ENCODE results near the gene ITGAD. TPM values are rescaled to one million over a fixed set of nuclear protein-coding genes. Genes with fewer than 3 reads are reported as not detected.

The ITGAD gene
- total RNA-seq, 1 experiment from 2014 or later, result not detected

GRCh38 chr16:31472709-31473203, 79.6 kb downstream of the ITGAD start (continued):
- 0 out of 2 replicates have a peak, but pooled peaks have one; percentile 29 for TF ChIP-seq ZNF532 (CRISPR knock-in tag; IDR thresholded peaks at IDR 0.05; ENCODE audit: borderline replicate concordance)
- no peak for TF ChIP-seq ZBTB21 (CRISPR knock-in tag; IDR thresholded peaks at IDR 0.05; ENCODE audit: borderline replicate concordance)
- TF ChIP-seq USF2 (CRISPR knock-in tag; IDR thresholded peaks at IDR 0.05), result no peak
- TF ChIP-seq NFYB (CRISPR knock-in tag; conservative IDR thresholded peaks at IDR 0.05; ENCODE audit: low read depth), result peak; percentile 69
- no peak for TF ChIP-seq ZNF232 (CRISPR knock-in tag; IDR thresholded peaks at IDR 0.05)
- no peak for TF ChIP-seq FOXJ3 (CRISPR knock-in tag; IDR thresholded peaks at IDR 0.05; ENCODE audit: borderline replicate concordance)
- TF ChIP-seq MAX (CRISPR knock-in tag; IDR thresholded peaks at IDR 0.05), result 0 out of 2 replicates have a peak, but pooled peaks have one; percentile 37
- no peak for TF ChIP-seq ZNF121 (CRISPR knock-in tag; IDR thresholded peaks at IDR 0.05)

GRCh38 chr16:31473264-31473984, 80.3 kb downstream of the ITGAD start:
- CTCF ChIA-PET, result interaction anchor here (0.6 to 13.1 kb wide), 14 partner anchors 9 to 476 kb away, joined by 3 to 221 read pairs (median 4); partner anchors contain the start of genes ARMC5, SLC5A2, ZNF267 and ZNF843
- 0 out of 2 replicates have a peak, but pooled peaks cover 5% of the 10 kb centered on the region for H3K9me3 Mint-ChIP-seq
- H3K36me3 Mint-ChIP-seq, result no peaks in the 10 kb centered on the region
- POLR2A ChIA-PET, result no interaction called here
- ATAC-seq (no peak), DNase-seq (ENCODE audit: low spot score) (no peak)
- TF ChIP-seq GTF2I (CRISPR knock-in tag; conservative IDR thresholded peaks at IDR 0.05) (no peak), CTCF (IDR thresholded peaks at IDR 0.05) (no peak), TEAD4 (CRISPR knock-in tag; IDR thresholded peaks at IDR 0.05) (no peak), IRF1 (CRISPR knock-in tag; IDR thresholded peaks at IDR 0.05) (no peak), E2F4 (CRISPR knock-in tag; IDR thresholded peaks at IDR 0.05; ENCODE audit: borderline replicate concordance, low read depth) (no peak), NR2C2 (CRISPR knock-in tag; IDR thresholded peaks at IDR 0.05) (no peak), IRF2 (CRISPR knock-in tag; IDR thresholded peaks at IDR 0.05; ENCODE audit: borderline replicate concordance, low read depth) (no peak), EMX1 (CRISPR knock-in tag; IDR thresholded peaks at IDR 0.05) (no peak), ZMAT4 (CRISPR knock-in tag; IDR thresholded peaks at IDR 0.05) (no peak), TEAD1 (CRISPR knock-in tag; IDR thresholded peaks at IDR 0.05) (no peak), STAT6 (CRISPR knock-in tag; conservative IDR thresholded peaks at IDR 0.05; ENCODE audit: low read depth) (no peak), ZNF121 (CRISPR knock-in tag; IDR thresholded peaks at IDR 0.05) (no peak), ZNF416 (CRISPR knock-in tag; IDR thresholded peaks at IDR 0.05) (no peak)
- H3K27ac Mint-ChIP-seq, result no peak overlapping the region
- H3K4me3 Mint-ChIP-seq, result peak overlapping the region; percentile 82
- H3K27me3 Mint-ChIP-seq (ENCODE audit: low read depth), result peaks cover 71% of the 10 kb centered on the region
- H3K4me1 Mint-ChIP-seq, result peaks cover 16% of the 10 kb centered on the region
